Measurements from ENCODE around the gene CRYBA2. TPM values are rescaled to one million over a fixed set of nuclear protein-coding genes. Genes with fewer than 3 reads are reported as not detected.

CRYBA2 gene
- total and polyA plus RNA-seq, 2 donors (not counting 3 experiments of a cell fraction or from before 2014, with no cell fraction given) = not detected

DNA sequence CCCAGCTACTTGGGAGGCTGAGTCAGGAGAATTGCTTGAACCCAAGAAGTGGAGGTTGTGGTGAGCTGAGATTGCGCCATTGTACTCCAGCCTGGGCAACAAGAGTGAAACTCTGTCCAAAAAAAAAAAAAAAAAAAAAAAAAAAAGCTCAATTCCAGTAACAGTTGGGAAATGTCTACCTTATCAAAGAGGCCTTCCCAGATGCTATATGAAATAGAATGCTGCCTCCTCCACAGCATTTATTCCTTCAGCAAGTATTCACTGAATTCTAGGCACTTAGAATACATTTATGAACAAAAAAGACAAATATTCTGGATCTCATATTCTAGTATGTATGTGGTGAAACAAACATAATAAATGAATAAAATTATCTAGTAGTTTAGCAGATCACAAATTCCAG, 46.6 kb downstream of the CRYBA2 start:
- FAIRE-seq (no peak), DNase-seq (ENCODE audit: low read depth, low spot score) (no peak)
- dilution Hi-C loops (cut with MboI; ENCODE audit: extremely low pct_ligation_motif_present, low sequenced_read_pairs) (no loop called here), intact Hi-C loops (cut with micrococcal nuclease) (no loop called here)
- no peak overlapping the region for H3K9ac ChIP-seq (replicated peaks; ENCODE audit: extremely low read depth, insufficient read depth, low read length)
- peaks cover 2 to 13% of the 10 kb centered on the region in 2 experiments for H3K27me3 ChIP-seq (ENCODE audit: control insufficient read depth in 2 of 2, insufficient read depth in 2 of 2, low read length in 2 of 2)
- H4K20me1 ChIP-seq (replicated peaks; ENCODE audit: control insufficient read depth, extremely low read depth, insufficient read depth, low read length) = no peaks in the 10 kb centered on the region
- no peak overlapping the region for H3K4me2 ChIP-seq (ENCODE audit: insufficient read depth, low read length)
- no peaks in the 10 kb centered on the region for H3K36me3 ChIP-seq (ENCODE audit: control insufficient read depth in 2 of 2, extremely low read depth in 1 of 2, insufficient read depth in 2 of 2, low read length in 2 of 2)
- H3K9me1 ChIP-seq (replicated peaks; ENCODE audit: control insufficient read depth, extremely low read depth, insufficient read depth, low read length) = no peaks in the 10 kb centered on the region
- H2AFZ ChIP-seq (ENCODE audit: low read depth, low read length) = no peak overlapping the region
- H3K4me1 ChIP-seq (ENCODE audit: control insufficient read depth, extremely low read depth, insufficient read depth, low read length) = no peaks in the 10 kb centered on the region
- H3K9me3 ChIP-seq (replicated peaks; ENCODE audit: control insufficient read depth, insufficient read depth, low read length) = no peaks in the 10 kb centered on the region
- H3K79me2 ChIP-seq (ENCODE audit: control insufficient read depth, insufficient read depth, low read length) = no peaks in the 10 kb centered on the region
- CTCF ChIA-PET = interaction anchor here (0.7 to 1.7 kb wide), 4 partner anchors 9 to 274 kb away, joined by 3 to 7 read pairs (median 4); no protein-coding TSS in a partner anchor
- H3K27ac ChIP-seq (ENCODE audit: insufficient read depth, low read depth, low read length) = no peak overlapping the region
- no TSS peak for BruUV-seq (replicated peaks)
- TF ChIP-seq MYC (IDR thresholded peaks at IDR 0.05; ENCODE audit: low read depth, low read length) (no peak), MAX (IDR thresholded peaks at IDR 0.05; ENCODE audit: insufficient read depth, insufficient read length) (no peak), JUN (IDR thresholded peaks at IDR 0.05; ENCODE audit: borderline replicate concordance, insufficient read depth, insufficient read length, low read depth) (no peak), EZH2 (IDR thresholded peaks at IDR 0.05; ENCODE audit: borderline replicate concordance, low read depth, low read length, severe bottlenecking) (no peak), POLR2A (IDR thresholded peaks at IDR 0.05; ENCODE audit: low read depth, low read length) (no peak), GATA2 (IDR thresholded peaks at IDR 0.05; ENCODE audit: insufficient read depth, insufficient read length, low read depth, low read length) (no peak), POLR2AphosphoS5 (IDR thresholded peaks at IDR 0.05; ENCODE audit: insufficient read depth, low read depth, low read length) (no peak), FOS (IDR thresholded peaks at IDR 0.05; ENCODE audit: borderline replicate concordance, insufficient read depth, low read length) (no peak)
- TF ChIP-seq, protein P1, sequence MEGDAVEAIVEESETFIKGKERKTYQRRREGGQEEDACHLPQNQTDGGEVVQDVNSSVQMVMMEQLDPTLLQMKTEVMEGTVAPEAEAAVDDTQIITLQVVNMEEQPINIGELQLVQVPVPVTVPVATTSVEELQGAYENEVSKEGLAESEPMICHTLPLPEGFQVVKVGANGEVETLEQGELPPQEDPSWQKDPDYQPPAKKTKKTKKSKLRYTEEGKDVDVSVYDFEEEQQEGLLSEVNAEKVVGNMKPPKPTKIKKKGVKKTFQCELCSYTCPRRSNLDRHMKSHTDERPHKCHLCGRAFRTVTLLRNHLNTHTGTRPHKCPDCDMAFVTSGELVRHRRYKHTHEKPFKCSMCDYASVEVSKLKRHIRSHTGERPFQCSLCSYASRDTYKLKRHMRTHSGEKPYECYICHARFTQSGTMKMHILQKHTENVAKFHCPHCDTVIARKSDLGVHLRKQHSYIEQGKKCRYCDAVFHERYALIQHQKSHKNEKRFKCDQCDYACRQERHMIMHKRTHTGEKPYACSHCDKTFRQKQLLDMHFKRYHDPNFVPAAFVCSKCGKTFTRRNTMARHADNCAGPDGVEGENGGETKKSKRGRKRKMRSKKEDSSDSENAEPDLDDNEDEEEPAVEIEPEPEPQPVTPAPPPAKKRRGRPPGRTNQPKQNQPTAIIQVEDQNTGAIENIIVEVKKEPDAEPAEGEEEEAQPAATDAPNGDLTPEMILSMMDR (IDR thresholded peaks at IDR 0.05; ENCODE audit: extremely low read depth in 1 of 2, insufficient read depth in 1 of 2, low read depth in 1 of 2, low read length in 2 of 2) = no peak
- H3K4me3 ChIP-seq (replicated peaks in 1 of 3; ENCODE audit: insufficient read depth in 1 of 3, low read depth in 1 of 3, low read length in 3 of 3) = no peak overlapping the region
- POLR2A ChIA-PET = no interaction called here
